C4-2B (cell line): ENCODE results near the gene FMNL2.

Experiments
- H3K27ac ChIP-seq: fragments of 450-650 bp; 2 replicates; pipeline ENCODE4 v1.5.1; 2017
- ZFX ChIP-seq: fragments of 450-650 bp; IDR thresholded peaks from 2 replicates; pipeline ENCODE4 v1.6.1; 2017
- TF ChIP-seq, protein P1 (sequence below): fragments of 450-650 bp; conservative IDR thresholded peaks from 2 replicates; pipeline ENCODE4 v1.5.1; 2017; ENCODE audit warnings: mild to moderate bottlenecking

Gene FMNL2

DNA sequence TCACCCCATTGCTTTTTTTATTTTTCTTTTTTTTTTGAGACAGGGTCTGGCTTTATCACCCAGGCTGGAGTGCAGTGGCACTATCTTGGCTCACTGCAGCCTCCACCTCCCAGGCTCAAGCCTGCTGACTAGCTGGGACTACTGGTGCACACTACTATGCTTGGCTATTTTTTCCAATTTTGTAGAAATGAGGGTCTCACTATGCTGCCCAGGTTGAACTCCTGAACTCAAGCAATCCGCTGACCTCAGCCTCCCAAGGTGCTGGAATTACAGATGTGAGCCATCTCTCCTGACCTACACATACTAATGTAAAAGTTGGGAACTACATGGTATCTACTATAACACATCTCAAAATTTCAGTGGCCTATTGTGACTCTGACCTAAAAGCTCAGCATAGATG lies 101.2 kb downstream of the FMNL2 start:
- no peak overlapping the region for H3K27ac ChIP-seq
- no peak for TF ChIP-seq ZFX

DNA sequence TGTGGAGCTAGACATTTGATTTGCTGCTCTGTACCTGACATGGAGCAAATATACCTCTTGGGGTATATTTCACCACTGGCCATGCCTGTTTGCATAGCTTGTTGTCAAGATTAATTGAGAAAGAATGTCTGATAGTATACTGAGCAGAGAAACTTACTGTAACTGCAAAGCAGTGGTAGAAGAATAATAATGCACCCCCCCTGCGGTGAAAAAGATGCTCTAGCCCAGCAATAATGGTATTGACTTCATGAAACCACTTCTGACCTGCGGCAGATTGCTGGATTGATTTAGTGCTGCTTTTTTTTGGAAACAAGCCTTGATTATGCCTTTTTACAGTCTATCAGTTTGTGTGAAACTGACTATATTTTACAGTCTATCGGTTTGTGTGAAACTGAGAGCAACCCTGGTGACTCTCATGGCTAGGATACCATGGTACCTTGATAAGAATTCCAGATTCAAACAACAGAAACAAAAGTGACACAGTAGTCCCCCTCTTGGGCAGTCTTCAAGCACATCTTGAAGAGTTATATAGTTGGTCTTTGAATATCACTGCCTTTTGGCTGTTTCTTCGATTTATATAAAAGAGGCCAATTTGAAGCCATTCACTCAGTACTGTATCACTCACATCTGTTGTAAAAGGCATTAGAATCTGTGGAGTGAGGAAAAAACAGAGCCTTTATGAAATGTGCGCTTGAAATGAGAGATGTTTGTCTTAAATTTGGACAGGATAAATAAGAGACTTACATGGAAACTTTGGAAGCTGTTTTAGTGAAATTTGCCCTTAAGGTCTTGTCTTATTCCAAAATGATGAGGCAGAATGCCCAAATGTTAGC lies 102.5 kb downstream of the FMNL2 start:
- TF ChIP-seq, protein P1, sequence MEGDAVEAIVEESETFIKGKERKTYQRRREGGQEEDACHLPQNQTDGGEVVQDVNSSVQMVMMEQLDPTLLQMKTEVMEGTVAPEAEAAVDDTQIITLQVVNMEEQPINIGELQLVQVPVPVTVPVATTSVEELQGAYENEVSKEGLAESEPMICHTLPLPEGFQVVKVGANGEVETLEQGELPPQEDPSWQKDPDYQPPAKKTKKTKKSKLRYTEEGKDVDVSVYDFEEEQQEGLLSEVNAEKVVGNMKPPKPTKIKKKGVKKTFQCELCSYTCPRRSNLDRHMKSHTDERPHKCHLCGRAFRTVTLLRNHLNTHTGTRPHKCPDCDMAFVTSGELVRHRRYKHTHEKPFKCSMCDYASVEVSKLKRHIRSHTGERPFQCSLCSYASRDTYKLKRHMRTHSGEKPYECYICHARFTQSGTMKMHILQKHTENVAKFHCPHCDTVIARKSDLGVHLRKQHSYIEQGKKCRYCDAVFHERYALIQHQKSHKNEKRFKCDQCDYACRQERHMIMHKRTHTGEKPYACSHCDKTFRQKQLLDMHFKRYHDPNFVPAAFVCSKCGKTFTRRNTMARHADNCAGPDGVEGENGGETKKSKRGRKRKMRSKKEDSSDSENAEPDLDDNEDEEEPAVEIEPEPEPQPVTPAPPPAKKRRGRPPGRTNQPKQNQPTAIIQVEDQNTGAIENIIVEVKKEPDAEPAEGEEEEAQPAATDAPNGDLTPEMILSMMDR = no peak
- no peak for TF ChIP-seq ZFX
- H3K27ac ChIP-seq = no peak overlapping the region

DNA sequence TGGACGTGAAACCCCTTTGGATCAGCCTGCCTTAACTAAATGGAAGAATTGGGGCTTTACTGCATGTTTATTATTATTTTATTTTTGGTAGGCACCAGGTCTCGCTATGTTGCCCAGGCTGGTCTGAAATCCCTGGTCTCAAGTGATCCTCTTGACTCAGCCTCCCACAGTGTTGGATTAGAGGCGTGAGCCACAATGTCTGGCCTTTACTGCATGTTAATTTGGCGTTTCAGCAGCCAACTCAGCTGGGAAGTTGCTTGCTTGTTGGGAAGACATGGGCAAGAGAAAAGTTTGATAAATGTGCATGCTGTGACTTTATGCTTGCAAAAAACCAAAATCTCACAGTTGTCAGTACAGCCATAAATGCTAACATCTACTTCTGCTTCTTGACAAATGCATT lies 105.1 kb downstream of the FMNL2 start:
- TF ChIP-seq, protein P1 = no peak
- no peak for TF ChIP-seq ZFX
- no peak overlapping the region for H3K27ac ChIP-seq

DNA sequence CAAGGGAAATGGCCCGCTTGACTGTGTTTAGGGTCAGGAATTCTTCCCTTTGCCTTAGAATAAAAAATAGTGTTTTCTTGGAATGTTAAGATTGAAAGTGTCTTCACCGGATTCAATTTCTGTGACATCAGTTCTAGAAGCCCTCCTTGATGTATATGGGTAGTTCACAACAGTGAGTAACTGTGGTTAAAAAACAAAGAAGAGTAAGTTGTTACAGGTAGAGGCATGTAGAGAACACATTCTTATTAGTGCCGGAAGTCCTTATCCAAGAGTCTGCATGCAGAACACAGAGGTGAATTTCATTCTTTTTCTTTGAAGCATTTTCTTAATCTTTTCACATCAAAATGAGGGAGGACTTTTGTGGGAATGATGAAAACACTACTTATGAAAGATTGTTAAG lies 105.5 kb downstream of the FMNL2 start:
- no peak overlapping the region for H3K27ac ChIP-seq
- TF ChIP-seq, protein P1 = no peak
- TF ChIP-seq ZFX = no peak

DNA sequence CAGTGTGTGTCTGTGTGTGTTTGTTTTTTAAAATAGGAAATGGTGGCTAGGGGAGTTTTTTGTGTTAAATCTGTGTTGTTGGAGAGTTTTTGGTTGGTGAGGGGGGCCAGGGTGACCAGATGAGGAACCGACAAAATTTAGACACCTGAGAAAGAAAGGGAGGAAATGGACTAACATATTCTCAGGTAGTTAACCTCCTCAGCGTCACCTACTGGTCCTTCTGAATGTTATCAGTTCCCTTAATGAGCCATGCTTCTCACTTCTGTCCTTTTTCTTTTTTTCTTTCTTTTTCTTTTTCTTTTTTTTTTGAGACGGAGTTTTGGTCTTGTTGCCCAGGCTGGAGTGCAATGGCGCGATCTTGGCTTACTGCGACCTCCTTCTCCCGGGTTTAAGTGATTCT lies 107.0 kb downstream of the FMNL2 start:
- H3K27ac ChIP-seq = no peak overlapping the region

DNA sequence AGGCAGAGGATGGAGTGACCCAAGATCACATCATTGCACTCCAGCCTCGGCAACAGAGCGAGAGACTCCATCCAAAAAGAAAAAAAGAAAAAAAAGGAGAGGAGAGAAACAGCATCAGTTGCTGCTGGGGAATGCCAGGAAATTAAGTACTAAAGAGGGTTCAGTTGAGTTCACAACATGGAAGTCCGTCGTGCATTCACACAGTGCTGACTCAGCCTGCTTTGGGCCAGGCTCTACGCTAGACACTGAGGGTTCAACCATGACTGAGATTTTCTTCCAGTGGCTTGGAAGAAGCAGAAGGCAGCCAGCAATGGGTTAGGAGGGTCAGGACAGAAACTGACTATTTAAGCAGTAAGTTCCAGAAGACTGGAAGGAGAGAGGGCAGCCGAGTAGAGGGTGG lies 108.8 kb downstream of the FMNL2 start:
- H3K27ac ChIP-seq = no peak overlapping the region
- no peak for TF ChIP-seq ZFX
- TF ChIP-seq, protein P1 = no peak

More for the DNA sequence above, 107.0 kb downstream of the FMNL2 start:
- TF ChIP-seq, protein P1 = peak; percentile 20
- TF ChIP-seq ZFX = no peak

DNA sequence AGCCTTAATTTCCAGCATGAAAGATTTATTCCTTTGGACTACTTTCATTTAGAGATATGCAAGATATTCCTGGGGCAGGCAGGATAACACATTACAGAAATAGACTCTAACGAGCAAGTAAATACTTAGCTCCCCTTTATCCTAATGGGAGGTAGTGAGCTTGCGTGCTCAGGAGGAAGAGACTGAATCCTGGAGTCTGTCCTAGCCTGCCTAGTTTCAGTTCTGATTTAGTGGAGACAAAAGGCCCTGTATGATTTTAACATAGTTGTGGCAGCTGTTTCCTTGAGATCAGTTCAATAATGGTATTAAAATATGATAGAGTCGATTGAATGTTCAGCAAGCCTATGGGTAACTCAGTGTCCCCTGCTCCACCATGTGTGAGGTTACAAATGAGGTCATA lies 109.5 kb downstream of the FMNL2 start:
- TF ChIP-seq, protein P1 = no peak
- TF ChIP-seq ZFX = no peak
- no peak overlapping the region for H3K27ac ChIP-seq

DNA sequence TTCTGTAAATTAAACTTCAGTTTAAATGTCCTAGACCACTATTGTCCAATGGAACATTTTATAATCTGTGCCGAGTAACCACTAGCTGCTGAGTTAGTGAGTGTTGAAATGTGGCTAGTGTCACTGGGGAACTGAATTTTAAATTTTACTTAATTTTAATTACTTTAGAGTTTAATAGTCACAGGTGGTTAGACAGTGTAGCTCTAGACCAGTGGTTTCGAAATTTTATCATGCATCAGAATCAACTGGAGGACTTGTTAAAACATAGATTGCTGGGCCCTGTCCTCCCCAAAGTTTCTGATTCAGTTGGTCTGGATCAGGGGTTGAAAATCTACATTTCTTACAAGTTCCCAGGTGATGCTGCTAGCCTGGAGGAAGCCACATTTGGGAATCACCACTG lies 110.4 kb downstream of the FMNL2 start:
- no peak for TF ChIP-seq ZFX
- TF ChIP-seq, protein P1 = no peak
- no peak overlapping the region for H3K27ac ChIP-seq
